HepG2 (cell line): ENCODE data around the gene CAMKV. TPM values are rescaled to one million over a fixed set of nuclear protein-coding genes. Genes with fewer than 3 reads are reported as not detected.

ENCODE experiments used
- ATRX ChIP-seq: sonication (generic); formaldehyde crosslinking; IDR thresholded peaks from 2 replicates; pipeline ENCODE4 v1.4.0; 2020; ENCODE audit warnings: missing genetic modification reagents, borderline replicate concordance
- CCAR2 ChIP-seq: fragments of 200-400 bp; formaldehyde crosslinking; optimal IDR thresholded peaks from 2 replicates; pipeline ENCODE3; 2018; ENCODE audit warnings: low read depth, mild to moderate bottlenecking, low read length, moderate library complexity
- CHD2 ChIP-seq: IDR thresholded peaks from 2 replicates; pipeline ENCODE4 v1.6.1; 2011; ENCODE audit warnings: low read depth, low read length, improper control_type of control experiment
- CREB3 ChIP-seq: sonication (generic); formaldehyde crosslinking; IDR thresholded peaks from 2 replicates; pipeline ENCODE4 v1.5.0; 2020; ENCODE audit warnings: missing genetic modification reagents
- DR1 ChIP-seq: sonication (generic); formaldehyde crosslinking; IDR thresholded peaks from 2 replicates; pipeline ENCODE4 v1.8.0; 2021; ENCODE audit warnings: mild to moderate bottlenecking, missing genetic modification reagents, inconsistent platforms
- E2F5 ChIP-seq: sonication (generic); formaldehyde crosslinking; conservative IDR thresholded peaks from 2 replicates; pipeline ENCODE4 v1.4.0; 2020; ENCODE audit warnings: missing genetic modification reagents
- ETV5 ChIP-seq: IDR thresholded peaks from 2 replicates; pipeline ENCODE4 v1.6.1; 2018; ENCODE audit warnings: missing biosample characterization, missing genetic modification reagents, inconsistent platforms, borderline replicate concordance
- EZH2 ChIP-seq: conservative IDR thresholded peaks from 2 replicates; pipeline ENCODE4 v1.6.1; 2012; ENCODE audit warnings: mild to moderate bottlenecking, low read depth, low read length, moderate library complexity
- HBP1 ChIP-seq: IDR thresholded peaks from 2 replicates; pipeline ENCODE4 v1.6.1; 2016; ENCODE audit warnings: low read depth, control low read depth
- IKZF1 ChIP-seq: fragments of 450-650 bp; IDR thresholded peaks from 2 replicates; pipeline ENCODE4 v1.7.1; 2016
- LRRFIP1 ChIP-seq: sonication (generic); formaldehyde crosslinking; conservative IDR thresholded peaks from 2 replicates; pipeline ENCODE4 v1.4.0; 2020; ENCODE audit warnings: missing genetic modification reagents
- MAFK ChIP-seq, 2 experiments: IDR thresholded peaks in 1 of 2; conservative IDR thresholded peaks in 1 of 2; 2 replicates each; pipeline ENCODE4 v1.6.1; 2011; ENCODE audit warnings: improper control_type of control experiment in 2 of 2, low read length in 2 of 2
- MED1 ChIP-seq: sonication (generic); formaldehyde crosslinking; IDR thresholded peaks from 2 replicates; pipeline ENCODE4 v1.4.0; 2020; ENCODE audit warnings: missing genetic modification reagents
- NAIF1 ChIP-seq: sonication (generic); formaldehyde crosslinking; IDR thresholded peaks from 2 replicates; pipeline ENCODE4 v1.5.0; 2020; ENCODE audit warnings: mild to moderate bottlenecking, missing genetic modification reagents, borderline replicate concordance
- RXRA ChIP-seq: sonication (generic); formaldehyde crosslinking; IDR thresholded peaks from 2 replicates; pipeline ENCODE4 v1.5.1; 2020; ENCODE audit warnings: missing genetic modification reagents
- TCF7 ChIP-seq: sonication (generic); IDR thresholded peaks from 2 replicates; pipeline ENCODE4 v1.6.1; 2016; ENCODE audit warnings: antibody characterized with exemption, low read depth
- ZBTB37 ChIP-seq: sonication (generic); formaldehyde crosslinking; IDR thresholded peaks from 2 replicates; pipeline ENCODE4 v1.4.0; 2020; ENCODE audit warnings: mild to moderate bottlenecking, missing genetic modification reagents
- ZFP41 ChIP-seq: sonication (generic); formaldehyde crosslinking; IDR thresholded peaks from 2 replicates; pipeline ENCODE4 v1.4.0; 2020; ENCODE audit warnings: mild to moderate bottlenecking, missing genetic modification reagents, borderline replicate concordance
- ZNF10 ChIP-seq: sonication (generic); formaldehyde crosslinking; IDR thresholded peaks from 2 replicates; pipeline ENCODE4 v1.4.0; 2020; ENCODE audit warnings: mild to moderate bottlenecking, low read depth, missing genetic modification reagents, borderline replicate concordance
- ZNF501 ChIP-seq: sonication (generic); formaldehyde crosslinking; IDR thresholded peaks from 2 replicates; pipeline ENCODE4 v1.5.1; 2020; ENCODE audit warnings: mild to moderate bottlenecking, moderate library complexity, missing genetic modification reagents
- ZNF510 ChIP-seq: sonication (generic); formaldehyde crosslinking; IDR thresholded peaks from 2 replicates; pipeline ENCODE4 v1.4.0; 2020; ENCODE audit warnings: low read depth, mild to moderate bottlenecking, missing genetic modification reagents
- ZNF552 ChIP-seq: sonication (generic); formaldehyde crosslinking; IDR thresholded peaks from 2 replicates; pipeline ENCODE4 v1.9.0; 2022; ENCODE audit warnings: missing genetic modification reagents, mild to moderate bottlenecking, borderline replicate concordance
- ZNF562 ChIP-seq: sonication (generic); formaldehyde crosslinking; IDR thresholded peaks from 2 replicates; pipeline ENCODE4 v1.8.0; 2022; ENCODE audit warnings: missing genetic modification reagents, borderline replicate concordance
- ZNF564 ChIP-seq: sonication (generic); formaldehyde crosslinking; IDR thresholded peaks from 2 replicates; pipeline ENCODE4 v1.8.1; 2023; ENCODE audit warnings: mild to moderate bottlenecking, missing genetic modification reagents
- ZNF776 ChIP-seq: sonication (generic); formaldehyde crosslinking; IDR thresholded peaks from 2 replicates; pipeline ENCODE4 v1.4.0; 2020; ENCODE audit warnings: mild to moderate bottlenecking, missing genetic modification reagents
- polyA plus RNA-seq, 8 experiments: library from polyadenylated mRNA; depleted of rRNA in 3 of 8; stranded (reverse) in 7 of 8; unstranded in 1 of 8; fragments of >200 nt; fragmentation: Illumina TruSeq in 4 of 8; extraction: Trizol in 4 of 8; gene quantifications; 2 replicates each; pipeline versions ENCODE4 v1.2.1 to v1.2.3, GENCODE V29; 2011 to 2016; ENCODE audit warnings: low read depth in 4 of 8, missing spikeins in 1 of 8, mixed read lengths in 1 of 8; ENCODE audit not compliant: insufficient read depth in 1 of 8
- total RNA-seq, 5 experiments: library from RNA; depleted of rRNA; stranded (reverse); fragments of >200 nt; fragmentation: Illumina TruSeq; extraction: Trizol; gene quantifications; 2 replicates each; pipeline ENCODE4 v1.2.3, GENCODE V29; 2016; ENCODE audit warnings: low read depth in 1 of 5

Gene CAMKV
- total and polyA plus RNA-seq, 2 of the 13 experiments (the other 11 are each of a cell fraction or from before 2014, with no cell fraction given), result 0.13 to 0.15 TPM

GRCh38 chr3:49873623-49874022 is 3.9 kb upstream of the CAMKV start (continued):
- TF ChIP-seq ZNF562 (no peak), ZNF564 (no peak), HBP1 (CRISPR knock-in tag) (no peak), CREB3 (CRISPR knock-in tag) (no peak), CHD2 (no peak), MAFK (conservative IDR thresholded peaks at IDR 0.05 in 1 of 2, IDR thresholded peaks at IDR 0.05 in 1 of 2; ENCODE audit: low read length in 2 of 2) (no peak), ZNF501 (CRISPR knock-in tag) (no peak), ETV5 (CRISPR knock-in tag) (no peak), IKZF1 (no peak), ZNF552 (CRISPR knock-in tag) (no peak), ZFP41 (no peak), EZH2 (no peak), E2F5 (no peak), ZBTB37 (no peak), LRRFIP1 (CRISPR knock-in tag) (no peak), MED1 (CRISPR knock-in tag) (peak; percentile 52), RXRA (peak; percentile 66), NAIF1 (CRISPR knock-in tag) (no peak), ZNF776 (CRISPR knock-in tag) (0 out of 2 replicates have a peak, but pooled peaks have one; percentile 60), ATRX (CRISPR knock-in tag) (no peak), DR1 (CRISPR knock-in tag) (no peak; the same call in none of the 2 replicates), ZNF510 (CRISPR knock-in tag) (no peak), CCAR2 (no peak), TCF7 (no peak), ZNF10 (CRISPR knock-in tag) (no peak)
